HepG2 (cell line): Measurements from ENCODE around the gene PPIL6. TPM values are rescaled to one million over a fixed set of nuclear protein-coding genes. Genes with fewer than 3 reads are reported as not detected.

Experiments used
- BCL6 ChIP-seq: IDR thresholded peaks from 2 replicates; pipeline ENCODE4 v1.6.1; 2016; ENCODE audit warnings: missing genetic modification reagents, missing compliant biosample characterization
- CENPT ChIP-seq: sonication (generic); formaldehyde crosslinking; IDR thresholded peaks from 2 replicates; pipeline ENCODE4 v1.8.0; 2022; ENCODE audit warnings: low read depth, mild to moderate bottlenecking, moderate library complexity, missing genetic modification reagents
- GFI1 ChIP-seq: sonication (generic); formaldehyde crosslinking; IDR thresholded peaks from 2 replicates; pipeline ENCODE4 v1.5.0; 2020; ENCODE audit warnings: missing genetic modification reagents, mild to moderate bottlenecking, borderline replicate concordance
- GRHL1 ChIP-seq: sonication (generic); formaldehyde crosslinking; conservative IDR thresholded peaks from 2 replicates; pipeline ENCODE4 v1.8.0; 2022; ENCODE audit warnings: missing genetic modification reagents
- HNF4G ChIP-seq, 2 experiments: sonication (generic) in 1 of 2; formaldehyde crosslinking in 1 of 2; IDR thresholded peaks; 2 replicates each; pipeline versions ENCODE4 v1.4.0 to v1.6.1; 2011 to 2020; ENCODE audit warnings: borderline replicate concordance in 2 of 2, low read depth in 2 of 2, mild to moderate bottlenecking in 2 of 2, low read length in 1 of 2, missing genetic modification reagents in 1 of 2, moderate library complexity in 1 of 2
- JARID2 ChIP-seq: sonication (generic); formaldehyde crosslinking; IDR thresholded peaks from 2 replicates; pipeline ENCODE4 v1.8.1; 2023; ENCODE audit warnings: missing genetic modification reagents, inconsistent platforms; ENCODE audit not compliant: insufficient replicate concordance
- KDM2A ChIP-seq: sonication (generic); formaldehyde crosslinking; IDR thresholded peaks from 2 replicates; pipeline ENCODE4 v1.4.0; 2020; ENCODE audit warnings: low read depth, missing genetic modification reagents, borderline replicate concordance
- KDM5B ChIP-seq: sonication (generic); formaldehyde crosslinking; IDR thresholded peaks from 2 replicates; pipeline ENCODE4 v1.4.0; 2020; ENCODE audit warnings: missing genetic modification reagents, mild to moderate bottlenecking, borderline replicate concordance
- MTF1 ChIP-seq: sonication (generic); formaldehyde crosslinking; IDR thresholded peaks from 2 replicates; pipeline ENCODE4 v1.5.0; 2020; ENCODE audit warnings: missing genetic modification reagents
- MTF2 ChIP-seq: sonication (generic); formaldehyde crosslinking; IDR thresholded peaks from 2 replicates; pipeline ENCODE4 v1.5.0; 2020; ENCODE audit warnings: missing genetic modification reagents, borderline replicate concordance
- MXI1 ChIP-seq: IDR thresholded peaks from 3 replicates; pipeline ENCODE4 v1.6.1; 2012; ENCODE audit warnings: low read depth, low read length, inconsistent platforms, borderline replicate concordance
- PHF21A ChIP-seq: sonication (generic); formaldehyde crosslinking; IDR thresholded peaks from 2 replicates; pipeline ENCODE4 v1.5.0; 2020; ENCODE audit warnings: mild to moderate bottlenecking, missing genetic modification reagents
- PHF8 ChIP-seq: sonication (generic); formaldehyde crosslinking; IDR thresholded peaks from 2 replicates; pipeline ENCODE4 v1.5.0; 2020; ENCODE audit warnings: missing genetic modification reagents
- POGZ ChIP-seq: sonication (generic); formaldehyde crosslinking; IDR thresholded peaks from 2 replicates; pipeline ENCODE4 v1.4.0; 2020; ENCODE audit warnings: mild to moderate bottlenecking, missing genetic modification reagents
- RBFOX2 ChIP-seq: fragments of 200-400 bp; formaldehyde crosslinking; IDR thresholded peaks from 2 replicates; pipeline ENCODE4 v1.6.1; 2017; ENCODE audit warnings: low read depth, mild to moderate bottlenecking, low read length
- RXRA ChIP-seq: sonication (generic); formaldehyde crosslinking; IDR thresholded peaks from 2 replicates; pipeline ENCODE4 v1.5.1; 2020; ENCODE audit warnings: missing genetic modification reagents
- SIN3B ChIP-seq: fragments of 150-350 bp; IDR thresholded peaks from 2 replicates; pipeline ENCODE4 v1.6.1; 2014; ENCODE audit warnings: low read length
- SMAD9 ChIP-seq: sonication (generic); formaldehyde crosslinking; IDR thresholded peaks from 2 replicates; pipeline ENCODE4 v1.5.1; 2020; ENCODE audit warnings: mild to moderate bottlenecking, missing genetic modification reagents
- ZEB1 ChIP-seq: IDR thresholded peaks from 2 replicates; pipeline ENCODE4 v1.6.1; 2012; ENCODE audit warnings: mild to moderate bottlenecking, low read depth, inconsistent platforms; ENCODE audit not compliant: insufficient replicate concordance
- ZFY ChIP-seq: sonication (generic); formaldehyde crosslinking; IDR thresholded peaks from 2 replicates; pipeline ENCODE4 v1.4.0; 2020; ENCODE audit warnings: missing genetic modification reagents
- ZNF296 ChIP-seq: sonication (generic); formaldehyde crosslinking; conservative IDR thresholded peaks from 2 replicates; pipeline ENCODE4 v1.5.0; 2020; ENCODE audit warnings: mild to moderate bottlenecking, missing genetic modification reagents
- ZNF674 ChIP-seq: sonication (generic); formaldehyde crosslinking; IDR thresholded peaks from 2 replicates; pipeline ENCODE4 v1.5.0; 2020; ENCODE audit warnings: low read depth, mild to moderate bottlenecking, missing genetic modification reagents
- ZNF691 ChIP-seq: sonication (generic); formaldehyde crosslinking; IDR thresholded peaks from 2 replicates; pipeline ENCODE4 v1.4.0; 2020; ENCODE audit warnings: missing genetic modification reagents, low read depth, mild to moderate bottlenecking, borderline replicate concordance
- polyA plus RNA-seq, 8 experiments: library from polyadenylated mRNA; depleted of rRNA in 3 of 8; stranded (reverse) in 7 of 8; unstranded in 1 of 8; fragments of >200 nt; fragmentation: Illumina TruSeq in 4 of 8; extraction: Trizol in 4 of 8; gene quantifications; 2 replicates each; pipeline versions ENCODE4 v1.2.1 to v1.2.3, GENCODE V29; 2011 to 2016; ENCODE audit warnings: low read depth in 4 of 8, missing spikeins in 1 of 8, mixed read lengths in 1 of 8; ENCODE audit not compliant: insufficient read depth in 1 of 8
- total RNA-seq, 5 experiments: library from RNA; depleted of rRNA; stranded (reverse); fragments of >200 nt; fragmentation: Illumina TruSeq; extraction: Trizol; gene quantifications; 2 replicates each; pipeline ENCODE4 v1.2.3, GENCODE V29; 2016; ENCODE audit warnings: low read depth in 1 of 5
- TF ChIP-seq, protein P1 (sequence below): sonication (generic); formaldehyde crosslinking; IDR thresholded peaks from 2 replicates; pipeline ENCODE4 v1.4.0; 2020; ENCODE audit warnings: mild to moderate bottlenecking, missing genetic modification reagents
- TF ChIP-seq, protein P2 (sequence below): sonication (generic); formaldehyde crosslinking; IDR thresholded peaks from 2 replicates; pipeline ENCODE4 v1.4.0; 2020; ENCODE audit warnings: missing genetic modification reagents, mild to moderate bottlenecking, borderline replicate concordance

PPIL6 gene
- total and polyA plus RNA-seq, 2 of the 13 experiments (the other 11 are each of a cell fraction or from before 2014, with no cell fraction given) = 0.22 to 0.46 TPM

DNA sequence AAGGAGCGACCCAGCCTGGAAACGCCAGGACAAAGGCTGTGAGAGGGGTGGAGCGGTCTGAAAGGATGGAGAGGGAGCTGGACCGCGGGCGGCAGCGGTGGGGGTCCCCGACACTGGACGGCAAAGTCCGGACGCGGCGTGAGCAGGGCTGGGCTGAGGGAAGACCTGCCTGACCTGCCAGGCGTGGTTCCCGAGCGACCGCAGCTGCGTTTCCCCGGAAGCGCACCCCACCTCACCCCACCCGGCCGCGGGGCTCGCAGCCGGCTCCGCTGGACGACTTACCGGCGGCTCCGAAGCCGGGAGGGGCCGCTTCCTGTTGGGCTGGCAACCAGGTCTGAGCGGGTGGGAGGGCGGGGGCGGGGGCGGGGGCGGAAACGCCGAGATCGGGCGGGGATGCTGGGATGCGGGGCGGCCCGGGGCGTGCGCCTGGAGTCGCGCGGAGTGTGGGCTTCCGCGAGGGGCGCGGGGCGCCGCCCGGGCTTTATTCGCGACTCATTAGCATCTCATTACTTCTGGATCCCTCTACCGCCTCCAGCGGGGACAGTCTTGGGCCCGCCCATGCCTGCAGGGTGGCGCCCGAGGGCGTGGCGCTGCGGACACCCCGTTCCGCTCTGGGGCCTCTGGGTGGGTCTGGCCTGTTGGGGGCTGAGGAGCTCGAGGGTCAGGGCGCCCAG is 15.1 kb upstream of the PPIL6 start, which contains the start of gene MICAL1 (continued):
- 0 out of 2 replicates have a peak, but pooled peaks have one; percentile 16 for TF ChIP-seq SMAD9 (CRISPR knock-in tag)
- 0 out of 2 replicates have a peak, but pooled peaks have one; percentile 40 for TF ChIP-seq KDM5B (CRISPR knock-in tag)
- TF ChIP-seq HNF4G (IDR thresholded peaks at IDR 0.05; ENCODE audit: borderline replicate concordance, low read depth, low read length) = 0 out of 2 replicates have a peak, but pooled peaks have one; percentile 8
- TF ChIP-seq HNF4G (CRISPR knock-in tag; IDR thresholded peaks at IDR 0.05; ENCODE audit: borderline replicate concordance, low read depth) = no peak
- TF ChIP-seq SIN3B = no peak
- TF ChIP-seq ZEB1 = no peak
- no peak for TF ChIP-seq GFI1
- TF ChIP-seq MXI1 = no peak
- no peak for TF ChIP-seq GRHL1
- 0 out of 2 replicates have a peak, but pooled peaks have one; percentile 64 for TF ChIP-seq MTF2 (CRISPR knock-in tag)
- peak; percentile 20; the same call in 1 of the 2 replicates for TF ChIP-seq CENPT
- TF ChIP-seq RXRA (CRISPR knock-in tag) = no peak
- peak; percentile 15; the same call in 1 of the 2 replicates for TF ChIP-seq POGZ (CRISPR knock-in tag)
- peak; percentile 19 for TF ChIP-seq JARID2
- TF ChIP-seq BCL6 (CRISPR knock-in tag) = no peak
- TF ChIP-seq KDM2A = peak; percentile 13; the same call in 1 of the 2 replicates
- 0 out of 2 replicates have a peak, but pooled peaks have one; percentile 3 for TF ChIP-seq ZNF691 (CRISPR knock-in tag)
- TF ChIP-seq PHF21A = no peak
- TF ChIP-seq ZNF674 = no peak
- TF ChIP-seq RBFOX2 = peak; percentile 49
- TF ChIP-seq PHF8 (CRISPR knock-in tag) = peak; percentile 66
- TF ChIP-seq, protein P1, sequence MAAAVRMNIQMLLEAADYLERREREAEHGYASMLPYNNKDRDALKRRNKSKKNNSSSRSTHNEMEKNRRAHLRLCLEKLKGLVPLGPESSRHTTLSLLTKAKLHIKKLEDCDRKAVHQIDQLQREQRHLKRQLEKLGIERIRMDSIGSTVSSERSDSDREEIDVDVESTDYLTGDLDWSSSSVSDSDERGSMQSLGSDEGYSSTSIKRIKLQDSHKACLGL = 0 out of 2 replicates have a peak, but pooled peaks have one; percentile 13
- TF ChIP-seq MTF1 (CRISPR knock-in tag) = no peak
- TF ChIP-seq, protein P2, sequence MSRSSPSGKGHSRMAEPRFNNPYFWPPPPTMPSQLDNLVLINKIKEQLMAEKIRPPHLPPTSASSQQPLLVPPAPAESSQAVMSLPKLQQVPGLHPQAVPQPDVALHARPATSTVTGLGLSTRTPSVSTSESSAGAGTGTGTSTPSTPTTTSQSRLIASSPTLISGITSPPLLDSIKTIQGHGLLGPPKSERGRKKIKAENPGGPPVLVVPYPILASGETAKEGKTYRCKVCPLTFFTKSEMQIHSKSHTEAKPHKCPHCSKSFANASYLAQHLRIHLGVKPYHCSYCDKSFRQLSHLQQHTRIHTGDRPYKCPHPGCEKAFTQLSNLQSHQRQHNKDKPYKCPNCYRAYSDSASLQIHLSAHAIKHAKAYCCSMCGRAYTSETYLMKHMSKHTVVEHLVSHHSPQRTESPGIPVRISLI (CRISPR knock-in tag) = no peak
- TF ChIP-seq ZNF296 (CRISPR knock-in tag) = no peak
- peak; percentile 61 for TF ChIP-seq ZFY (CRISPR knock-in tag)
